Measurements from ENCODE around the gene G2E3.
"Not testable (repeated sequence)": the region's sequence is repeated elsewhere in the genome, so short reads cannot be mapped to it uniquely, and the experiment has no call there.

- TF ChIP-seq POLR2A, POLR2AphosphoS5, SPI1 (IDR thresholded peaks at IDR 0.05; ENCODE audit: low read depth, low read length): not testable (repeated sequence)
Measured at GRCh38 chr14:30604696-30605095, 45.7 kb downstream of the G2E3 start.
